Stimulated activated CD4-positive, alpha-beta T cell treated with anti-CD3 and anti-CD28 coated beads, Interleukin-2, amount 100 ng/mL, for 4 hours (primary cell): Measurements from ENCODE around the gene CDR2L.
A peak's percentile ranks its signal among the peaks of the same experiment; 100 is the strongest.
"Not testable (repeated sequence)": the region's sequence is repeated elsewhere in the genome, so short reads cannot be mapped to it uniquely, and the experiment has no call there.

Source experiments
- DNase-seq: peaks from one replicate; pipeline ENCODE4 v3.0.0-alpha.2; 2020; ENCODE audit warnings: low read depth

The CDR2L gene

DNA sequence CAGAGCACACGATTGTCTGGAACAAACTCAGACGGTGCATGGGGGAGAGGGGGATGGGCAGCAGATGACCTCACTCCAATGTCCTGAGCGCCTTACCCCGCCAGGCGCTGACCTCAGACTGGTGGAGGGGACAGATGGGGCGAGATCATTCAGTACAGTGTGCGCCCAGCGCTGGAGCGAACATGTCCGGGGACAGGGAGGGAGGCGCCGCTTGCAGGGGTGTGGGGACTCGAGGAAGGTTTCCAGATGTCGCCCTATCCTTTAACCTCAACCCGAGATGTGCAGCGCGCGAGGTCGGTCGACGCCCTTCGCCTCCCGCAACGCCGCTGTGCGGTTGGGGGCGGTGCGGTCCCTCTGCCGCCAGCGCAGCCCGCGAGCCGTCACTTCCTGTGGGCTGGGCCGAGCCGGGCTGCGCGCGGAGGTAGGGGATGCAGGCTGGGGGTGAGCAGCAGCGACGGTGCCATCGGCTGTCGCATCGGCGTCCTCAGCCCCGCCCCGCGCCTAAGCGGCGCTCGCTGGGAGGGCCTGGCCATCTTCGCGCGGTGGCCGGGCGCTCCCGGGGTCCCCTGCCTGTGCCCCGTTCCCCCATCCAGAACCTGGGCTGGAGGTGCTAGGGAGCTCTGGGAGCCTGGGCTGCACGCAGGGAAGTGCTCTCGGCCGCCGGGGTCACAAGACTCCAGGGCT lies 5.3 kb upstream of the CDR2L start:
- peak; percentile 68 for DNase-seq

DNA sequence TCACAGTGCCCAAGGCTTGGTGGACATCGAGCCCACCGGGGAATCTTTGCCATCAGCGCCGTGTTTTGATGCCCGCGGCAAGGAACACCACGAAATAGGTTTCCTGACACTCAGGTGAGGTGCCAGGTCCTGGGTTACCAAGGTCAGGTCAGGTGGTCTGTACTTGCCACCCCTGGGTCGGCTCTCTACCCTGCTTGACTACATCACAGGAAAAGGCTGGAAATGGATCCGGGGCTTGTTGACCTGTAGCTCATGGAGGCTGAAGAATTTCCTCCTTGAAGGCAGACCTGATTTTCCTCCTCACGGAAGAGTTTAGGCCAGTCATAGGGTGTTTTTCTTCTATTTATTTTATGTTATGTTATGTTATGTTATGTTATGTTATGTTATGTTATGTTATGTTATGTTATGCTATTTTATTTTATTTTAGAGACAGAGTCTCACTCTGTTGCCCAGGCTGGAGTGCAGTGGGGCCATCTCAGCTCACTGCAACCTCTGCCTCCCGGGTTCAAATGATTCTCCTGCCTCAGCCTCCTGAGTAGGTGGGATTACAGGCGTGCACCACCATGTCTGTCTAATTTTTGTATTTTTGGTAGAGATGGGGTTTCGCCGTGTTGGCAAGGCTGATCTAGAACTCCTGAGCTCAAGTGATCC lies 4.6 kb upstream of the CDR2L start:
- DNase-seq: not testable (repeated sequence)

DNA sequence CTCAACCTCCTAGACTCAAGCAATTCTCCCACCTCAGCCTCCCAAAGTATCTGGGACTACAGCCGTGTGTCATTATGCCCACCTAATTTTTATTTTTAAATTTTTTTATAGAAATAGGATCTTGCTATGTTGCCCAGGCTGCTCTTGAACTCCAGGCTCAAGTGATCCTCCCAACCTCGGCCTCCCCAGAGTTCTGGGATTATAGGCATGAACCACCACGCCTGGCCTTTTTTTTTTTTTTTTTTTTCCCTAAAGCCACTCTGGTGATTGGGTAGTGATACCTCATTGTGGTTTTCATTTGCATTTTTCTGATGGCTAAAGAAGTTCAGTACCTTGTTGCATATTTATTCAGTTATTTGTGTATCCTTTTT lies 1.2 kb upstream of the CDR2L start:
- no peak for DNase-seq

DNA sequence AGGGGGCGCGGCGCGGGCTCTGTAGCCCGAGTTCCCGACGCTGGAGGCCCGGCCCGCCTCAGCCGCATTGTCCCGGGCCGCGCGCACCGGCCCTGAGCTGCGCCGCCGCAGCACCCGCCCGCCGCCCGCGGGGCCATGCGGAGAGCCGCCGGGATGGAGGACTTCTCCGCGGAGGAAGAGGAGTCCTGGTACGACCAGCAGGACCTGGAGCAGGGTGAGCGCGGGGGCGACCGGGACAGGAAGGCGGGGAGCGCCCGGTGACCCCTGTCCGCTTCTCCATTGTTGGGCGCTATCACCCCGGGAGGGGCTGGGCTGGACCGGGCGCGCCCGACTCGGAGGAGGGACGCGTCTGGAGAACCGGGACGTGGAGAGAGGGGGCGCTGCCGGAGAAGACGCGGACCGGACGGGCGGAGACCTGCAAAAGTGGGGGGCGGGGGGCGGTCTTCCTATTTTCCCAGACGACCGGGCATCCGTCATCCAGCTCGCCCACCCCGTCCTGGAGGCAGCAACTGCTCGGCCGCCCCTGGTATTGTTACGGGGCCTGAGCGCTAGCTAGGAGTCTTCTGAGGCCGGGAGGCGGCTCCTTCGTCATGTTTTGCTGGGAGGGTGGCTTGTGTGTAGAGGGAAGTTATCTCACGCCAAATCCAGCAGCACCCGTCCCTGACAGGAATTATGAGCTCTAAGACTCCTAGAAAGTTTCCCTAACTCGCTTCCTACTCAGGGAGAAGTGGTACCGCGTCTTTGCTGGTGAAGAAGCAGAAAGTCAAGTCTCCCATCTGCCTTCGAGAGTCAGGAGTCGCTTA lies 678 bp downstream of the CDR2L start:
- DNase-seq: no peak

DNA sequence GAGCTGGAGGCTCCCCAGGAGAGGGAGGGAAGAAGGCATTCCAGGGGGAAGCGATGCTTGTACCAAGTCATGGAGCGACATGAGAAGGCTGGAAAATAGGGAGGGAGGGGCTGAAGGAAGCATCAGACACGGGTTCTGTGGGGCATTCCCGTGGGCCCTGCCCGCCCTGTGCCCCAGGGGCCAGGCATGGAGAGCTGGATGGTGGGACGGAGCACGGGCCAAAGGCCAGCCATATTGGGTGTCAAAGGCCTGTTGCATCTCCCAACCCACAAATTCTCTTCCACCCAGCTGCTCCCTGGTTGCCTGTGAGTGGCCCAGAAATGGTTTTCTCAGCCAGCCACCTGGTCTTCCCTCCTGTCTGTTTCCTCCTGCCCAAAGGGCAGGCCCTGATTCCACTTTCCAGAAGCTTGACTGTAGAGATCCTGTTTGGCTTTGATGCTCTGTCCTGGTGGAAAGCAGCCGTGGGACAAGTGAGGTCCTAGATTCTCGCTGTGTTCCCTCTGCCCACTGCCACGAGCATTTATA lies 3.2 kb downstream of the CDR2L start:
- DNase-seq: no peak

DNA sequence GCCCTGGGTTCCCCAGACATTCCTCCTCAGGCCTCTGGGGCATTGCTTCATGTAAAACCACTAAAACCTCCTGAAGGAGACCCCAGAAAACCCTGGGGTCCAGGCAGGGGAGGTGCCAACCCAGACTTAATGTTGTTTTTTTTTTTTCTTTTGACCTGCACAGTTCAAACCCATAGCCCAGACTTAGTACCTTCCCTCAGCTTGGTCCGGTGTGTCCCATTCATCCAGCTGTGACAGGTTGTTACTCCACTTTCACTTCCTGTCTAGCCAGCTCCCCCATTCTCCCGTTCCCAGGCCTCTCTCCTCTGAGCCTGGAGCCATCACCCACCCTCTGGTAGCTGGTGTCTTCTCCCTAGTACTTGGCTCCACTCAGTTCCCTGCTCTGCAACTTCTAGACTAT lies 4.8 kb downstream of the CDR2L start:
- DNase-seq: no peak

DNA sequence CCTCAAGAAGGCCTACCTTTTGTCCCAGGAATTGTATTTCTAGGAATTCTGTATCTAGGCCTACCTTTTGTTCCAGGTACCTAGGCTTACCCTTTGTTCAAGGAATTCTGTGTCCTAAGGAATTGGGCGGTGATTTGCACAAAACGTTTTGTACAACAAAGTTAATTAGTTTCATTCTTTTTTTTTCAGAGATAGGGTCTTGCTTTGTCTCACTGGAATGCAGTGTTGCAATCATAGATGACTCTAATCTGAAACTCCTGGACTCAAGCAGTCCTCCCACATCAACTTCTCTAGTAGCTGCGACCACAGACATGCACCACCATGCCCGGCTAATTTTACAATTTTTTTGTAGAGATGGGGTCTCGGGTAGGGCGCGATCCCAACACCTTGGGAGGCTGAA lies 7.0 kb downstream of the CDR2L start:
- no peak for DNase-seq

DNA sequence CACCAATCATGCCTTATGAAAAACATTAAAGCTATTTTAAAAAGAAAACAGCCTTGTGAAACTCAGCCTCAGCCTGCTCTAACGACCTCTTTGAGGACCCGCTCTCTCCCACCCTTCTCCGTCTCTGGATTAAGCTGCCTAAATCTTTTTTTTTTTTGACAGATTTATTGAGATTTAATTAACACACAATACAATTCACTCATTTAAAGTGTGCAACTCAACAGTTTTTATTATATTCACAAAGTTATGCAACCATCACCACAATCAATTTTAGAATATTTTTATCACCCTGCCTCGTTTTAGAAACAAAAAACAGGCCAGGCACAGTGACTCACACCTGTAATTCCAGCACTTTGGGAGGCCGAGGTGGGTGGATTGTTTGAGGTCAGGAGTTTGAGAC lies 8.4 kb downstream of the CDR2L start:
- DNase-seq: no peak

DNA sequence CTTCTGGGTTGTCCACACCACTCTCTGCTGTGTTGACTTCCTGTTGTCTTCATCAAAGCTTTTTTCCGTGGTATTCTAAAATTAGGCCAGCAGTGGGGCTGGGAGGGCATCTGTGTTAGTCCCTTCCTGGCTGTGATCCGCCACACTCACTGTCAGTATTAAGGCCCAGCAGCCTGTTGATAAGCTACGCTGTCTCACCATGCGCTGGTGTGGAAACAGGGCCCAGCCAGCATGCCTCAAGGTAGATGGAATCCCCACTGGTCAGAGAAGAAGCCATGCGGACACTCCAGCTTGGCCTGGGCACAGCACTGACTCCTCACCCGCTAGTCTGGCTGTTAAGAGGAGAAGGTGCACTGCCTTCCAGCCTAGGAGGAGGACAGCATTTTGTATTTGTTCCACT lies 11.4 kb downstream of the CDR2L start:
- no peak for DNase-seq

DNA sequence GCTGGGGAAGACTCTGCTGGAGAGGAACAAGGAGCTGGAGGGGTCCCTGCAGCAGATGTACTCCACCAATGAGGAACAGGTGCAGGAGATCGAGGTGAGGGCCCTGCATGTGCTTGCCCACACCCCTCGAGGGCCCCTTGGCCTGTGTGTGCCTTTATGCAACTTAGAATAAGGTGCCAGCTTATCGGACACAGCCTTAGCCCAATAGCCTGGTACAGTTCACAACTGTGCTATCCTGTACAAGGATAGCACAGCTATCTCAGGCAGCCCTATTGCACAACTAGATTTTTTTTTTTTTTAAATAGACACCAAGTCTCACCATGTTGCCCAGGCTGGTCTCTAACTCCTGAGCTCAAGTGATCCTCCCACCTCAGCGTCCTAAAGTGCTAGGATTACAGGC lies 12.1 kb downstream of the CDR2L start:
- DNase-seq: no peak

DNA sequence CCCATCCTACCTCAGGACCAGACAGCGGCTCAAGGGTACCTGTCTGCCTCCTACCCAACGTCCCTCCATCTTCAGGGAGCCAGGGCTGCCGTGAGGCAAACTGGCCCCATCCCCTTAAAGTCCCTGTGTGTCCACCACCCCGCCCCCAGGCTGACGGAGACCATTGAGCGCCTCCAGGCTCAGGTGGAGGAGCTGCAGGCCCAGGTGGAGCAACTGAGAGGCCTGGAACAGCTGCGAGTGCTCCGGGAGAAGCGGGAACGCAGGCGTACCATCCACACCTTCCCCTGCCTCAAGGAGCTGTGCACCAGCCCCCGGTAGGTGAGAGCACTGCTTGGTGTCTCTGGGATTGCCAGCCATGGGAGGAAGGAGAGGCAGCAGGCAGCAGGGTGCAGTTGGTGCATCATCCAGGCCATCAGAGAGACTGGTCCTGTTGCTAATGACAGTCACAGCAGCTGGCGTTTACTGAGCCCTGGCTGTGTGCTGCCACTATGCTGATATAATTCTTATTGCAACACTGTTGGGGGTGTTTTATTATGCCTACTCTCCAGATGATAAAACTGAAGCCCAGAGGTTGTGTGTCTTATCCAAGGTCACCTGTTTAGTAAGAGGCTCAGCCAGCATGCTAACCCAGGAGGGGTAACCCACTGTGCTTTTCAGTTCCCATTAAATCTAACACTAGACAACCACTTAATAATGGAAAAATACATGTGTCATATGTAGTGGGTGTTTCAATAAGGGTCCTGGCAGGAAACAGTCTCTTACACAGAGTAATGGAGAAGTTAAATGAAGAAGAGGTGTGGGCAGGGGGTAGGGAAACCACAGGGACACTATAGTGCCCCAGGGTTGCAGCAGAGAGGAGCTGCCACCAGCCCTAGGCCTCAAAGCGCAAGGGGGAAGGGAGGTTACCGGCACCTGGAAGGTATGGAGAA lies 14.7 kb downstream of the CDR2L start:
- DNase-seq: no peak

DNA sequence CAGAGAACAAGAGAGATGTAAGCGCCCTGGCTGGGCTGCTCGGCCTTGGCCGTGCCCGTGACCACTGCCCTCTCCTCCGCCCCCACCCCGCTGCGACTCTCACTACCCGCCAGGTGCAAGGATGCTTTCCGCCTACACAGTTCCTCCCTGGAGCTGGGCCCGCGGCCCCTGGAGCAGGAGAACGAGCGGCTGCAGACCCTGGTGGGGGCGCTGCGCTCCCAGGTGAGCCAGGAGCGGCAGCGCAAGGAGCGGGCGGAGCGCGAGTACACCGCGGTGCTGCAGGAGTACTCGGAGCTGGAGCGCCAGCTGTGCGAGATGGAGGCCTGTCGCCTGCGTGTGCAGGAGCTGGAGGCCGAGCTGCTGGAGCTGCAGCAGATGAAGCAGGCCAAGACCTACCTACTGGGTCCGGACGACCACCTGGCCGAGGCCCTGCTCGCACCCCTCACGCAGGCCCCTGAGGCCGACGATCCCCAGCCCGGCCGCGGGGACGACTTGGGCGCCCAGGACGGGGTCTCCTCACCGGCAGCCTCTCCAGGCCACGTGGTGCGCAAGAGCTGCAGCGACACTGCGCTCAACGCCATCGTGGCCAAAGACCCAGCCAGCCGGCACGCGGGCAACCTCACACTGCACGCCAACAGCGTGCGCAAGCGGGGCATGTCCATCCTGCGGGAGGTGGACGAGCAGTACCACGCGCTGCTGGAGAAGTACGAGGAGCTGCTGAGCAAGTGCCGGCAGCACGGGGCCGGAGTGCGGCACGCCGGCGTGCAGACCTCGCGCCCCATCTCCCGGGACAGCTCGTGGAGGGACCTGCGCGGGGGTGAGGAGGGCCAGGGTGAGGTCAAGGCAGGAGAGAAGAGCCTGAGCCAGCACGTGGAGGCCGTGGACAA lies 15.9 kb downstream of the CDR2L start:
- DNase-seq: no peak

DNA sequence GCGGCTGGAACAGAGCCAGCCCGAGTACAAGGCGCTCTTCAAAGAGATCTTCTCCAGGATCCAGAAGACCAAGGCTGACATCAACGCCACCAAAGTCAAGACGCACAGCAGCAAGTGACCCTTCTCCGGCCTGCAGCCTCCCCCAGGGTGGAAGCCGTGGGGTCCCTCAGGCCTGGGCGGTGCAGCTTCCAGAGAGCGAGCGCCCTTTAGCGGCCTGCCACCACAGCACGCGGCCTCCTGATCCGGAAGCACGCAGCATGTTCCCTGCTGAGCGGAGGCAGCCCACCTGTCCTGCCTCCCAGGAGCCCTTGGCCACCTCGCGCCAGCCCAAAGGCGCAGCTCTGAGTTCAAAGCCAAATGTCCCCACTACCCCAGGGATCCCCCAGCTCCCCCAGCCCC lies 16.5 kb downstream of the CDR2L start:
- no peak for DNase-seq

DNA sequence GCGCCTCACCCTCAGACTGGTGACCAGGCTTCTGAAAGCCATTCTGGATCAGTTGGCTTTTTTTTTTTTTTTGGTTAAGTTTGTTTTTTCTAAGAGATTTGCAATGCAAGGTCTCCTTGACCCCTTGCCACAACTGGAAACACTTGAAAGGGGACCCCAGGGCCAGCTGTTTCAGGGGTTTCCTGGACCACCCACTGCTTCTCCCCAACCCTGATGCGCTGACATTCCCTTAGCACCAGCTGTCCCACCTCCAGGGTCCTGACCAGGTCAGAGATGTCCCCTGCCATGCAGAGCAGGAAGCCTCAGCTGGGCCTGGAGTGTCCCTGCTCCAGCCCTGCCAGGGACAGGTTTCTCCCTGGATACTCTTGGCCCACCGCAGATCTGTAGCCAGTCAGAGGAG lies 16.9 kb downstream of the CDR2L start:
- no peak for DNase-seq

DNA sequence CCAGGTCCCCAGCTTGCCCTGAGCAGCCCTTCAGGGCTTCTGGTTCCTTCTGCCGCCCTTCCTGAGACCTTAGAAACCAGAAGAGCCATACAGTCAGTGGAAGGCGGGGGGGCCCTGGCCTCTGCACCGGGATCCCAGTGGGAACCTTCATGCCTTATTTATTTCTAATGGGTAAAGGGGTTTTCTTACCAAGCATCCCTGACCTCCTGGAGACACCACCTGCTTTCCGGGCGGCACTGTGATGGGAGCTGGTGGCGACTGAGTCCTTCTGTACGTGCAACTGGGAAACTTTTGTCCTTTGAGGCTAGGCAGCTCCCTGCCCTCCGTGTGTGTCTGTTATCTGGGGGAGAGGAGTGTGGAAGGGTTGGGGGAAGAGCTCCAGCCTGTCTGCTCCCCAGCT lies 17.9 kb downstream of the CDR2L start:
- no peak for DNase-seq

DNA sequence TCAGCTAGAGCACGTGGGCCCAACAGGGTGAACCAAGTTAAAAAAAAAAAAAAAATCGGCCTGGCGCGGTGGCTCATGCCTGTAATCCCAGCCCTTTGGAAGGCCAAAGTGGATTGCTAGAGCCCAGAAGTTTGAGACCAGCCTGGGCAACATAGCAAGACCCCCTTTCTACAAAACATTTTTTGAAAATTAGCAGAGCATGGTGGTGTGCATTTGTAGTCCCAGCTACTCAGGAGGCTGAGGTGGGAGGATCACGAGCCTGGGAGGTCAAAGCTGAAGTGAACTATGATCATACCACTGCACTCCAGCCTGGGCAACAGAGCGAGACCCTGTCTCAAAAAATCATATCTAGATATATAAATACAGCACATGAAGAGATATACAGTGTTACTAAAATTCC lies 18.7 kb downstream of the CDR2L start:
- DNase-seq: not testable (repeated sequence)

DNA sequence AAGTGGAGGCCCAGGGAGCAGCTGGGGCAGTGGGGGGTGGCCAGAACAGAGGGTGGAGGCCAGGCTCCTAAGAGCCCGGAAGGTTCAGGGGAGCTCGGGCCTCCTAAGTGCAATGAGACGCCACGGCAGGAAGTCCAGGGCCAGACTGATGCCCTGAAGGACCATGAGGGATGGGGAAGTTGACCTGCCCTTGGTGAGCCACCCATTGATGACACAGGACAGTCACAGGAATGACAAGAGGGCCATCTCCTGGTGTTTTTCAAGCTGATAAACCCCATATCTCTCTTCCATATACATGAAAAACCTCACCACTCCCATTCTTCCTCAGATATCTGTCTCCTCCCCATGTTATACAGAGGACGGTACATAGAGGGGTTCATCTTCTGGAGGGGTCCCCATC lies 19.2 kb downstream of the CDR2L start:
- DNase-seq: no peak

DNA sequence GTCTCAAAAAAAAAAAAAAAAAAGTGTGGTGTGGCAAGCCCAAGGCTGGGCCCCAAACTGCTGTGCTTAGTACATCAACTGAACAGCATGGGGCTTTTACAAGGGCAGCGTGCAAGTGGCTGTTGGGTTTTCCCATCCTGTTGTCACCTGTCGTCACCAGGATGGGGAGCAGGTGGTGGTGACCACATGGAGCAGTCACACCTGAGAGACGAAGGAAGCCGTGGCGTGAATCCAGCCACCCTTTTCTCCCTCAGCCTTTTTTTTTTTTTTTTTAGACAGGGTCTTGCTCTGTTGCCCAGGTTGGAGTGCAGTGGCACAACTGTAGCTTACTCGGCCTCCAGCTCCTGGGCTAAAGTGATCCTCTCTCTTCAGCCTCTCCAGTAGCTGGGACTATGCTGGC lies 20.9 kb downstream of the CDR2L start:
- no peak for DNase-seq

DNA sequence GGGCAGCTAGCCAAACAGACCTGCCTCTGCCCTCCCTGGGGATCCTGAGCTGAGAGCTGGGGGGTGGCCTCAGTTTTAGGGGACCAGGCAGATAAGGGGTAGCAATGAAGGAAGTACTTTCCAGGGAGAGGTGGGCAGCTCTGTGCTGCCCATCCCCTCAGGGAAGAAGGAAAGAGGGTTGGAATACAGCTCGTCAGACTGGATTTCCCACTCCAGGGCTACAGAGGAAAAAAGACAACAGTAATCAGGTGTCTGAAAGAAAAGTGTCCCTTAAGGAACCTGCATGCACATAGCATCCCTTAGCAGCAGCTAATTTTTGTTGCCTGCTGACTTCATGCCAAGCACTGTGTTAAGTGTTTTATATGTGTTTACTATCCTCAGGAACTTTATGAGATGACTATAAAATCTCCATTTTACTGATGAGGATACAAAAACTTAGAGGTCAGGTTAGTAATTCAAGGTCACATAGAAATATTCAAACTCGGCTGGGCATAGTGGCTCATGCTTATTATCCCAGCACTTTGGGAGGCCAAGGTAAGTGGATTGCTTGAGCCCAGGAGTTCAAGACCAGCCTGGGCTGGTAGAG lies 21.8 kb downstream of the CDR2L start:
- DNase-seq: no peak

DNA sequence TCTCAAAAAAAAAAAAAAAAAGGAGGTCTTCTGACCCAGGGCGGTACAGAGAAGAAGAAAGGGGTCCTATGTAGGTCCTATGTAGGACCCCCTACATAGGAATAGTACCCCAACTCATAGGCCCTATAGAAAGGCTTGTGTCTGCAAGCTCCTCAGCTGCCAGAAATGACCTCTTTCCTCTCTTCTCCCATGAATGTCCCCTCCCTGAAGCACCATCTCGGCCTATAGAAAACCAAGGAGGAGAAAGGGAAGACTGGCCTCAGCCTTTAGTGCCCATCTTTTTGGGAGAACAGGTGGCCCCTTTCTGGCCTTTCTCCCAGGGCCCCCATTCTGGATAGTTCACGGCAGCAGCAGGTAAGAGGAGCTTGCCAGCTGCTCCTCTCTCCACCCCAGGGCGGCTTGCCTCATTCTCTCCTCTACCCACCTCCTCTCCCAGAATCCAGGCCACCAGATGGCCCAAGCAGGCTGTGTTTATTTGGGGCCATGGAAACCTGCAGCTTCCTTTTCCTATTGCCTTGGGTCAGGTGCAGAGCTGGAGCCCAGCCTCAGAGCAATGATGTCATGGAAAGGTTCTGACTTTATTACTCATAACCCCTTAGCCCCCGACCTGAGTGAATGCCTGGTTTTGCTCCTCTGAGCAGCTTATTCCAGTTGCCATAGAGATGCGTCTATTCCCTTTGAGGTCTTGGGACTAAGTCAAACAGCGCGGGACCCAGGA lies 23.4 kb downstream of the CDR2L start:
- no peak for DNase-seq
